ENCODE data around the gene ENDOU.

- TF ChIP-seq POLR2AphosphoS5 (IDR thresholded peaks at IDR 0.05; ENCODE audit: borderline replicate concordance, low read depth, low read length) (no peak), EZH2 (IDR thresholded peaks at IDR 0.05) (no peak), FOXP2 (optimal IDR thresholded peaks at IDR 0.05; ENCODE audit: control extremely low read depth, extremely low read length, insufficient read depth) (no peak)
These were observed 12.8 kb upstream of the ENDOU start for GRCh38 chr12:47737936-47738594.
